Thoracic aorta (tissue), 2 donors: ENCODE results near the gene PTGER3. TPM values are rescaled to one million over a fixed set of nuclear protein-coding genes. Genes with fewer than 3 reads are reported as not detected.
A peak's percentile ranks its signal among the peaks of the same experiment; 100 is the strongest.
"Not testable (repeated sequence)": the region's sequence is repeated elsewhere in the genome, so short reads cannot be mapped to it uniquely, and the experiment has no call there.

Source experiments
- ATAC-seq: fragments of 150-250 bp; one replicate; pipeline ENCODE4 v1.8.0; 2017; ENCODE audit warnings: low read depth; ENCODE audit not compliant: insufficient number of reproducible peaks, low FRiP score
- DNase-seq: peaks from one replicate; pipeline ENCODE4 v3.0.0-alpha.2; 2020; ENCODE audit warnings: low spot score
- H3K27ac ChIP-seq, 2 donors: fragments of 200-600 bp; sonication (generic); 1 replicate in 1 of 2; 2 replicates in 1 of 2; pipeline ENCODE4 v1.5.1; 2016; ENCODE audit warnings: mild to moderate bottlenecking in 2 of 2, moderate library complexity in 2 of 2
- H3K27me3 ChIP-seq: fragments of 200-600 bp; sonication (generic); replicated peaks from 2 replicates; pipeline ENCODE4 v1.6.0; 2016; ENCODE audit warnings: mild to moderate bottlenecking; ENCODE audit not compliant: insufficient read depth
- H3K36me3 ChIP-seq: fragments of 200-600 bp; sonication (generic); one replicate; pipeline ENCODE4 v1.5.1; 2016
- H3K4me1 ChIP-seq, 2 donors: fragments of 200-600 bp; sonication (generic); 1 replicate in 1 of 2; 2 replicates in 1 of 2; pipeline versions ENCODE4 v1.5.1 to v1.6.0; 2016; ENCODE audit warnings: low read depth in 2 of 2, mild to moderate bottlenecking in 1 of 2; ENCODE audit not compliant: control insufficient read depth in 1 of 2
- H3K4me3 ChIP-seq: fragments of 200-600 bp; sonication (generic); 2 replicates; pipeline ENCODE4 v1.5.1; 2016; ENCODE audit warnings: mild to moderate bottlenecking
- H3K9me3 ChIP-seq: fragments of 200-600 bp; sonication (generic); 2 replicates; pipeline ENCODE4 v1.5.1; 2016
- CTCF ChIP-seq: fragments of 200-600 bp; sonication (generic); IDR thresholded peaks from one replicate; pipeline ENCODE4 v1.5.1; 2019; ENCODE audit warnings: antibody characterized with exemption
- total RNA-seq, 2 donors: library from RNA; depleted of rRNA; stranded (reverse); fragments of >200 nt; gene quantifications; one replicate each; pipeline versions ENCODE4 v1.1.0 to v1.2.3, GENCODE V29; 2016

Gene PTGER3
- total RNA-seq, 2 donors from 2014 or later, result 45.2 to 61.7 TPM

- Histone ChIP-seq H3K27me3 (no peaks in the 10 kb centered on the region), H3K27ac (no peak overlapping the region), H3K36me3 (no peaks in the 10 kb centered on the region), H3K4me3 (no peak overlapping the region), H3K4me1 (peaks cover 3 to 21% of the 10 kb centered on the region in 2 donors), H3K9me3 (no peaks in the 10 kb centered on the region)
- no peak for TF ChIP-seq CTCF
- ATAC-seq (no peak), DNase-seq (no peak)
Measured at GRCh38 chr1:70994753-70995268, 52.8 kb downstream of the PTGER3 start.

GRCh38 chr1:70993798-70994197 is 53.8 kb downstream of the PTGER3 start:
- TF ChIP-seq CTCF, result no peak
- no peak overlapping the region for H3K4me3 ChIP-seq
- H3K36me3 ChIP-seq, result no peaks in the 10 kb centered on the region
- H3K27me3 ChIP-seq, result no peaks in the 10 kb centered on the region
- H3K4me1 ChIP-seq, result peaks cover 7 to 31% of the 10 kb centered on the region in 2 donors
- DNase-seq, result no peak
- no peaks in the 10 kb centered on the region for H3K9me3 ChIP-seq
- ATAC-seq, result no peak
- peak overlapping the region in 1 of 2 donors; percentile 46 for H3K27ac ChIP-seq

- no peak overlapping the region for H3K4me3 ChIP-seq
- H3K36me3 ChIP-seq, result no peaks in the 10 kb centered on the region
- H3K27me3 ChIP-seq, result no peaks in the 10 kb centered on the region
- no peak overlapping the region for H3K27ac ChIP-seq
- H3K4me1 ChIP-seq, result peaks cover 10 to 43% of the 10 kb centered on the region in 2 donors
- ATAC-seq (no peak), DNase-seq (no peak)
- no peak for TF ChIP-seq CTCF
- H3K9me3 ChIP-seq, result no peaks in the 10 kb centered on the region
Measured at GRCh38 chr1:70992521-70992920, 55.1 kb downstream of the PTGER3 start.

- H3K4me3 ChIP-seq, result no peak overlapping the region
- H3K27ac ChIP-seq, result no peak overlapping the region
- no peaks in the 10 kb centered on the region for H3K9me3 ChIP-seq
- no peak for TF ChIP-seq CTCF
- DNase-seq (no peak), ATAC-seq (no peak)
- H3K36me3 ChIP-seq, result no peaks in the 10 kb centered on the region
- H3K4me1 ChIP-seq, result peaks cover 10 to 43% of the 10 kb centered on the region in 2 donors
- H3K27me3 ChIP-seq, result no peaks in the 10 kb centered on the region
Measured at GRCh38 chr1:70990469-70991253, 57.0 kb downstream of the PTGER3 start.

GRCh38 chr1:70987497-70987896 is 60.1 kb downstream of the PTGER3 start:
- Histone ChIP-seq H3K27ac (no peak overlapping the region), H3K4me3 (no peak overlapping the region), H3K27me3 (no peaks in the 10 kb centered on the region), H3K4me1 (peaks cover 7 to 32% of the 10 kb centered on the region in 2 donors), H3K36me3 (no peaks in the 10 kb centered on the region), H3K9me3 (no peaks in the 10 kb centered on the region)
- ATAC-seq (no peak), DNase-seq (no peak)
- no peak for TF ChIP-seq CTCF

- H3K27me3 ChIP-seq, DNase-seq, H3K27ac ChIP-seq, H3K36me3 ChIP-seq, H3K4me3 ChIP-seq, H3K9me3 ChIP-seq, ATAC-seq: not testable (repeated sequence)
- peaks cover 9 to 24% of the 10 kb centered on the region in 2 donors for H3K4me1 ChIP-seq
Measured at GRCh38 chr1:70985776-70986225, 61.8 kb downstream of the PTGER3 start.

GRCh38 chr1:70985278-70985677 is 62.3 kb downstream of the PTGER3 start:
- H3K4me1 ChIP-seq, result peaks cover 14 to 23% of the 10 kb centered on the region in 2 donors
- not testable (repeated sequence) for DNase-seq, H3K36me3 ChIP-seq, H3K4me3 ChIP-seq, ATAC-seq, H3K27me3 ChIP-seq, H3K27ac ChIP-seq, H3K9me3 ChIP-seq
